SK-N-SH (cell line): Measurements from ENCODE around the gene MCCD1.

ENCODE experiments used
- CTCF ChIP-seq: fragments of 200-600 bp; sonication (generic); IDR thresholded peaks from 2 replicates; pipeline ENCODE4 v1.6.1; 2017; ENCODE audit warnings: antibody characterized with exemption, mild to moderate bottlenecking, moderate library complexity
- ELF1 ChIP-seq: IDR thresholded peaks from 2 replicates; pipeline ENCODE4 v1.4.0; 2012
- EP300 ChIP-seq, 2 experiments: IDR thresholded peaks; 2 replicates each; pipeline versions ENCODE4 v1.4.0 to v1.6.1; 2012; ENCODE audit warnings: borderline replicate concordance in 1 of 2, low read depth in 1 of 2, low read length in 1 of 2
- FOXJ3 ChIP-seq: sonication (generic); formaldehyde crosslinking; IDR thresholded peaks from 2 replicates; pipeline ENCODE4 v1.5.1; 2020; ENCODE audit warnings: mild to moderate bottlenecking, missing genetic modification reagents
- GABPA ChIP-seq: IDR thresholded peaks from 2 replicates; pipeline ENCODE4 v1.4.0; 2012; ENCODE audit warnings: low read depth, mild to moderate bottlenecking
- MAX ChIP-seq: IDR thresholded peaks from 2 replicates; pipeline ENCODE4 v1.4.0; 2012; ENCODE audit warnings: low read depth
- MEF2A ChIP-seq: IDR thresholded peaks from 2 replicates; pipeline ENCODE4 v1.4.0; 2012; ENCODE audit warnings: low read depth, borderline replicate concordance
- MXI1 ChIP-seq: IDR thresholded peaks from 2 replicates; pipeline ENCODE4 v1.6.1; 2012; ENCODE audit warnings: mild to moderate bottlenecking, low read depth, low read length, improper control_type of control experiment
- POLR2AphosphoS5 ChIP-seq: IDR thresholded peaks from 2 replicates; pipeline ENCODE4 v1.6.1; 2012; ENCODE audit warnings: low read depth, low read length
- RAD21 ChIP-seq: IDR thresholded peaks from 2 replicates; pipeline ENCODE4 v1.6.1; 2012; ENCODE audit warnings: mild to moderate bottlenecking, low read length
- RCOR1 ChIP-seq: fragments of 150-350 bp; IDR thresholded peaks from 2 replicates; pipeline ENCODE4 v1.6.1; 2017; ENCODE audit warnings: antibody characterized with exemption, low read length
- SMC3 ChIP-seq: IDR thresholded peaks from 2 replicates; pipeline ENCODE4 v1.6.1; 2012; ENCODE audit warnings: low read depth, low read length, improper control_type of control experiment
- TEAD4 ChIP-seq: IDR thresholded peaks from 2 replicates; pipeline ENCODE4 v1.4.0; 2012; ENCODE audit warnings: mild to moderate bottlenecking, borderline replicate concordance; ENCODE audit not compliant: insufficient read depth
- YY1 ChIP-seq: IDR thresholded peaks from 2 replicates; pipeline ENCODE4 v1.4.0; 2012; ENCODE audit warnings: low read depth, mild to moderate bottlenecking

- TF ChIP-seq MEF2A, result no peak
- no peak for TF ChIP-seq MXI1
- TF ChIP-seq CTCF, result no peak
- no peak for TF ChIP-seq MAX
- TF ChIP-seq FOXJ3, result no peak
- TF ChIP-seq POLR2AphosphoS5, result no peak
- TF ChIP-seq RAD21, result no peak
- TF ChIP-seq GABPA, result no peak
- no peak for TF ChIP-seq ELF1
- TF ChIP-seq TEAD4, result no peak
- TF ChIP-seq RCOR1, result no peak
- no peak for TF ChIP-seq SMC3
- TF ChIP-seq EP300 (IDR thresholded peaks at IDR 0.05; ENCODE audit: borderline replicate concordance in 1 of 2, low read depth in 1 of 2, low read length in 1 of 2), result no peak
- no peak for TF ChIP-seq YY1
These were observed 2.4 kb downstream of the MCCD1 start for GRCh38 chr6:31531162-31531561.
